WERI-Rb-1 (cell line): ENCODE measurements around the gene NRXN3.

Experiments
- DNase-seq: peaks from one replicate; pipeline ENCODE4 v3.0.0-alpha.2; 2020
- H3K27ac ChIP-seq: fragments of 250-450 bp; sonication (Bioruptor Pico); 2 replicates; pipeline ENCODE4 v1.5.1; 2020; ENCODE audit warnings: mild to moderate bottlenecking, moderate library complexity
- H3K27me3 ChIP-seq: fragments of 250-450 bp; sonication (Bioruptor Pico); 2 replicates; pipeline ENCODE4 v1.5.1; 2021; ENCODE audit warnings: mild to moderate bottlenecking, low read depth, moderate library complexity; ENCODE audit not compliant: insufficient read depth, severe bottlenecking
- H3K36me3 ChIP-seq: fragments of 250-450 bp; sonication (Bioruptor Pico); 2 replicates; pipeline ENCODE4 v1.5.1; 2020; ENCODE audit warnings: mild to moderate bottlenecking, moderate library complexity
- H3K4me3 ChIP-seq: 2 replicates; pipeline ENCODE4 v1.5.1; 2011; ENCODE audit warnings: low read depth, mild to moderate bottlenecking, control low read depth, low read length
- H3K9me3 ChIP-seq: fragments of 250-450 bp; sonication (Bioruptor Pico); 2 replicates; pipeline ENCODE4 v1.5.1; 2021; ENCODE audit warnings: mild to moderate bottlenecking, moderate library complexity; ENCODE audit not compliant: severe bottlenecking
- TF ChIP-seq, protein P1 (sequence below): IDR thresholded peaks from 2 replicates; pipeline ENCODE4 v1.5.1; 2011; ENCODE audit warnings: low read depth, mild to moderate bottlenecking, control low read depth, inconsistent platforms, low read length

NRXN3 gene

DNA sequence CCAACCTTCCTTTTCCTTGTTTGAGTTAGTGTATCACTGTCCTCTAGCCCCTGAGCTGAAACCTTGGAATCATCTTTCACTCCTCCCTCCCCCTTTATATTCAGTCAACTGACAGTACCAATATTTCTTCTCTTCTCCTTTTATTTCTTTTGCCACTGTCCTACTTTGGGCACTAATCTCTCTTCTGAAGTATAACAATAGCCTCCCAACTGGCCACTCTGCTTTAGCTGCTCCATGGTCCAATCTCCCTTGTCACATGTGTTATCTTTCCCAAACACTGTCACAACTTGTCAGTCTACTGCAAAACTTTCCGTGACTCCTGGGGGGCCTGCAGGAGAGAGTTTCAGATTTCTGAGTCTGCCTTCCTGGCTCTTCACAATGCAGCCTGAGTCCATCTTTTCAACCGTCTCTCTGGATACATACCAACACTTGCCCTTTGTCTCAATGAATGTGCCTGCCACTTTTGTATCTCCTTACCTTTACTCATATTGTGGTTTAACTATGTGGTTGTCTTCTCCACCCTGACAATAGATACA, 1570.0 kb downstream of the NRXN3 start:
- DNase-seq, result no peak
- Histone ChIP-seq H3K27me3 (no peaks in the 10 kb centered on the region), H3K27ac (no peak overlapping the region), H3K9me3 (peaks cover 19% of the 10 kb centered on the region), H3K4me3 (no peak overlapping the region), H3K36me3 (no peaks in the 10 kb centered on the region)
- TF ChIP-seq, protein P1, sequence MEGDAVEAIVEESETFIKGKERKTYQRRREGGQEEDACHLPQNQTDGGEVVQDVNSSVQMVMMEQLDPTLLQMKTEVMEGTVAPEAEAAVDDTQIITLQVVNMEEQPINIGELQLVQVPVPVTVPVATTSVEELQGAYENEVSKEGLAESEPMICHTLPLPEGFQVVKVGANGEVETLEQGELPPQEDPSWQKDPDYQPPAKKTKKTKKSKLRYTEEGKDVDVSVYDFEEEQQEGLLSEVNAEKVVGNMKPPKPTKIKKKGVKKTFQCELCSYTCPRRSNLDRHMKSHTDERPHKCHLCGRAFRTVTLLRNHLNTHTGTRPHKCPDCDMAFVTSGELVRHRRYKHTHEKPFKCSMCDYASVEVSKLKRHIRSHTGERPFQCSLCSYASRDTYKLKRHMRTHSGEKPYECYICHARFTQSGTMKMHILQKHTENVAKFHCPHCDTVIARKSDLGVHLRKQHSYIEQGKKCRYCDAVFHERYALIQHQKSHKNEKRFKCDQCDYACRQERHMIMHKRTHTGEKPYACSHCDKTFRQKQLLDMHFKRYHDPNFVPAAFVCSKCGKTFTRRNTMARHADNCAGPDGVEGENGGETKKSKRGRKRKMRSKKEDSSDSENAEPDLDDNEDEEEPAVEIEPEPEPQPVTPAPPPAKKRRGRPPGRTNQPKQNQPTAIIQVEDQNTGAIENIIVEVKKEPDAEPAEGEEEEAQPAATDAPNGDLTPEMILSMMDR, result no peak

DNA sequence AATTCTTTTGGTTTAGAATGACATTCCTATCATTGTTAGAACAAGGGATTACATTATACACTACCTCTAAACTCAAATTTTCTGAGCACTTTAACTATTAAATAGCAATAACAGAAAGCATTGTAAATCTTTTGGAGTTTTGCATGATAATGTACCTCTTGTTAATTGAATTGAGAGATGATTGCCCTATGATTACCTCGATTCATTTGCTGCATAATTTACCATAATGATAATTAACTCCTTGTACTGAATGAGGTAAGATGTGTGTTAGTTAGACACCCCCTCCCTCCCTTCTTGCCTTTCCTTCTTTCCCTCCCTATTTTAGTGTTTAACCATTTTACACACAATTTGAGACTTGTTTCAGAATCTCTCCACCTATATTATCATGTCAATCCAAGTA, 1572.0 kb downstream of the NRXN3 start:
- Histone ChIP-seq H3K27ac (no peak overlapping the region), H3K27me3 (no peaks in the 10 kb centered on the region), H3K36me3 (no peaks in the 10 kb centered on the region), H3K9me3 (peaks cover 8% of the 10 kb centered on the region), H3K4me3 (no peak overlapping the region)
- TF ChIP-seq, protein P1, result no peak
- DNase-seq, result no peak

DNA sequence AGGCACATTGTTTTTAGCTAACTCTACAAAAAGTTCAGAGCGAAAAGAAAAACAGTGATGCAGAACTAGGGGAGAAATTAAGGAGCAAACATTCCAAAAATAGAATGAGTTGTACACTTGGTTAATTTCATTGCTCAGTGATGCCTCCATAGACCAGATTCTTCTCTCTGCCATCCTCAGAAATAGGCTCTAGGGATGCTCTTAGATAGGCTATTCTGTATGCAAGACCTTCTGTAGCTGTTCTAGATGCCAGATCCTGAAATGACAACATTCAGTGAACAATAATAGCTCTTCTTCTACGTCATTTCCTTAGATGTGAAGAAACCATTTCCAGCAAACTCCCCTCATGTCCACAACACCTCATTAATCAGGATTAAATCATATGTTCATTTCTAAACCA, 1574.9 kb downstream of the NRXN3 start:
- H3K9me3 ChIP-seq, result no peaks in the 10 kb centered on the region
- TF ChIP-seq, protein P1, result no peak

DNA sequence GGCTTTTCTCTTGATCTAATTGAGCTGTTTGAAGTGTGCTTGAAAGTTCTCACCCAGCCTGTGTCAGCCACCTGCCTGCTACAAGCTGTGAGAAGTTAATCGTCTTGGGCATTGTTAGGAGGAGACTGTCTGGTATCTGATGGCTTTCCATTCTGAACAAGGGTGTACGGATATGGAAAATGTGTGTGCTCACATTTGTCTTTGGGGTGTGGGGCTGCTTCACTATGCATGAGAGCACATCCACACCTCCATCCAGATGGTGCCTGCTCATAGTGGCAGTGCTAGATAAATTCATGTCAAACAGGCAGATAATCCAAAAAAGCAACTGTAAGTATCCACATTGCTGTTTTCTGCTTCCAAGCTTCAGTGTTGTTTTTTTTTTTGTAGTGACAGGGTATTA, 1578.9 kb downstream of the NRXN3 start:
- H3K36me3 ChIP-seq, result no peaks in the 10 kb centered on the region
- H3K27me3 ChIP-seq, result no peaks in the 10 kb centered on the region
- peak overlapping the region; percentile 8; the same call in 1 of the 2 replicates for H3K27ac ChIP-seq
- H3K4me3 ChIP-seq, result no peak overlapping the region
- DNase-seq, result peak; percentile 41
- H3K9me3 ChIP-seq, result no peaks in the 10 kb centered on the region
- TF ChIP-seq, protein P1, result no peak

More for the DNA sequence above, 1574.9 kb downstream of the NRXN3 start:
- Histone ChIP-seq H3K4me3 (no peak overlapping the region), H3K27me3 (no peaks in the 10 kb centered on the region), H3K27ac (no peak overlapping the region), H3K36me3 (no peaks in the 10 kb centered on the region)
- DNase-seq, result no peak

DNA sequence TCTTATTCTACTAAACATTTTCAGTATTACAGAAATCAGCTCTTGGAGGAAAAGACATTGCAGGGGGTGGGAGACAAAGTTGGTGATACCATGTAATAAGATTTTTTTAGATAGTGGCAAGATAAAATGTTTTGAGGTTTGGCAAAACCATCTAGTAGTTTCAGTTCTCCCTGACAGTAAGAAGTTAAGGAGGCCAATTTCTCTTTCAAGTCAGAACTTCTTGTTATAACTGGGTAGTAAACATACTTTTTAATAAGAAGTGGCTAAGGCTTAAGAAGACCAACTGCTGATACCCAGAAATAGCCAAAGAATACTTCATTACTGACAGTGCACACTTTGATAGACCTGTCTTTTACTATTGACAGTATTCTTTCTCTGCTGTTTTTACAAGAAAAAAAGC, 1588.8 kb downstream of the NRXN3 start:
- H3K27ac ChIP-seq, result no peak overlapping the region
- H3K4me3 ChIP-seq, result no peak overlapping the region
- H3K9me3 ChIP-seq, result no peaks in the 10 kb centered on the region
- H3K27me3 ChIP-seq, result no peaks in the 10 kb centered on the region
- no peaks in the 10 kb centered on the region for H3K36me3 ChIP-seq
- no peak for DNase-seq
- TF ChIP-seq, protein P1, result no peak

DNA sequence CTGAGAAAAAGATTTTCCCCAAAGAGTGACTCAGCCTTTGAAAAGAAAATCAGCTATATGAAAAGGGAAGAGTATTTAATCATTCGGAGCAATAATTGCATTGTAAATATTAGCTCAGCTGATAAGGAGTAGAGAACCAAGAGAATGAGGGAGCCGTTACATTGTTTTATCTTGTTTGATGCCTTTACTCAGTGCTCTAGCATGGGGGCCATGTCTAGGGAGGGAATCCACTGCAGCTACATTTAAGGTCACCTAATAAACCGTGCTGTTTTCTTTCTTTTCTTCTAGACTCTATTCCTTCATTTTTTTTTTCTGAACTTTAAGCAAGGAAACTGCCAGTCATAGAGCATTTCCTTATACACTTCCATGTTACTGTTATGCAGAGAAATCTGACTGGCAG, 1594.2 kb downstream of the NRXN3 start:
- DNase-seq, result no peak
- H3K27ac ChIP-seq, result no peak overlapping the region
- TF ChIP-seq, protein P1, result no peak

More for the DNA sequence above, 1594.2 kb downstream of the NRXN3 start:
- Histone ChIP-seq H3K9me3 (no peaks in the 10 kb centered on the region), H3K4me3 (no peak overlapping the region), H3K27me3 (no peaks in the 10 kb centered on the region), H3K36me3 (no peaks in the 10 kb centered on the region)
